GM12864 (cell line): ENCODE data around the gene SERPINF2.

Source experiments
- DNase-seq: peaks from one replicate; pipeline ENCODE4 v3.0.0-alpha.2; 2011; ENCODE audit warnings: low read depth
- H3K4me3 ChIP-seq: 2 replicates; pipeline ENCODE4 v1.5.1; 2011; ENCODE audit warnings: mild to moderate bottlenecking, low read depth, low read length, control low read depth
- CTCF ChIP-seq: IDR thresholded peaks from 2 replicates; pipeline ENCODE4 v1.5.1; 2011; ENCODE audit warnings: low read depth, mild to moderate bottlenecking, moderate library complexity, low read length, control low read depth, inconsistent platforms; ENCODE audit errors: missing control alignments

SERPINF2 gene

GRCh38 chr17:1774390-1775176 is 31.9 kb downstream of the SERPINF2 start:
- TF ChIP-seq CTCF: no peak
- no peak for DNase-seq
- H3K4me3 ChIP-seq: no peak overlapping the region

GRCh38 chr17:1776328-1776727 is 33.7 kb downstream of the SERPINF2 start:
- TF ChIP-seq CTCF: no peak
- DNase-seq: no peak
- no peak overlapping the region for H3K4me3 ChIP-seq

GRCh38 chr17:1776857-1777256 is 34.2 kb downstream of the SERPINF2 start:
- no peak overlapping the region for H3K4me3 ChIP-seq
- TF ChIP-seq CTCF: no peak
- DNase-seq: no peak

- H3K4me3 ChIP-seq: no peak overlapping the region
- DNase-seq: no peak
- no peak for TF ChIP-seq CTCF
Measured at GRCh38 chr17:1779571-1780131, 37.0 kb downstream of the SERPINF2 start.

GRCh38 chr17:1782171-1782567 is 39.5 kb downstream of the SERPINF2 start:
- H3K4me3 ChIP-seq: no peak overlapping the region
- no peak for DNase-seq
- TF ChIP-seq CTCF: no peak

- no peak for DNase-seq
- TF ChIP-seq CTCF: no peak
- no peak overlapping the region for H3K4me3 ChIP-seq
Measured at GRCh38 chr17:1783271-1783670, 40.6 kb downstream of the SERPINF2 start.
